ENCODE measurements around the gene SAT2.
"Not testable (repeated sequence)": the region's sequence is repeated elsewhere in the genome, so short reads cannot be mapped to it uniquely, and the experiment has no call there.

SAT2 gene

DNA sequence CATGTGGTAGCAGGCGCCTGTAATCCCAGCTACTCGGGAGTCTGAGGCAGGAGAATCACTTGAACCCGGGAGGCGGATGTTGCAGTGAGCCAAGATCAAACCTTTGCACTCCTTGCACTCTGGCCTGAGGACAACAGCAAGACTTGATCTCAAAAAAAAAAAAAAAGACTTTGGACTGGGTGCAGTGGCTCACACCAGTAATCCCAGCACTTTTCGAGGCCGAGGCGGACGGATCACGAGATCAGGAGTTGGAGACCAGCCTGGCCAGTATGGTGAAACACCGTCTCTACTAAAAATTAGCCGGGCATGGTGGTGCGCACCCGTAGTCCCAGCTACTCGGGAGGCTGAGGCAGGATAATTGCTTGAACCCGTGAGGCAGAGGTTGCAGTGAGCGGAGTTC is 1.9 kb downstream of the SAT2 start:
- H3K4me1 ChIP-seq (ENCODE audit: insufficient read depth, low read length): not testable (repeated sequence)

DNA sequence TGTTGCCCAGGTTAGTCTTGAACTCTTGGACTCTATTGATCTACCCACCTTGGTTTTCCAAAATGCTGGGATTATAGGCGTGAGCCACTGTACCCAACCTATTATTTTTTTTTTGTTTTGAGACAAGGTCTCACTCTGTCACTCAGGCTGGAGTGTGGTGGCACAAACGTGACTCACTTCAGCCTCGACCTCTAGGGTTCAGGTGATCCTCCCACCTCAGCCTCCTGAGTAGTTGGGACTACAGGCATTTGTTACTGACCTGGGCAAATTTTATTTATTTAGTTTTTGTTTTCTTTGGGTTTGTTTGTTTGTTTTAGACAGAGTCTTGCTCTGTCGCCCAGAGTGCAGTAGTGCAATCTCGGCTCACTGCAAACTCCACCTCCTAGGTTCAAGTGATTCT is 4.0 kb downstream of the SAT2 start:
- H3K36me3 ChIP-seq (ENCODE audit: insufficient read depth, low read length): 0 out of 2 replicates have a peak, but pooled peaks cover 3% of the 10 kb centered on the region
- H3K9me3 ChIP-seq (ENCODE audit: control insufficient read depth, insufficient read depth, low read length): no peaks in the 10 kb centered on the region
- no peaks in the 10 kb centered on the region for H3K4me1 ChIP-seq (ENCODE audit: insufficient read depth, low read length)
- H3K9ac ChIP-seq (ENCODE audit: low read depth, low read length): no peak overlapping the region

More for the DNA sequence above, 1.9 kb downstream of the SAT2 start:
- not testable (repeated sequence) for H3K36me3 ChIP-seq (ENCODE audit: insufficient read depth, low read length); H3K9me3 ChIP-seq (ENCODE audit: control insufficient read depth, insufficient read depth, low read length); H3K9ac ChIP-seq (ENCODE audit: low read depth, low read length)

- no peaks in the 10 kb centered on the region for H3K4me1 ChIP-seq (ENCODE audit: insufficient read depth, low read length)
- no peaks in the 10 kb centered on the region for H3K9me3 ChIP-seq (ENCODE audit: control insufficient read depth, insufficient read depth, low read length)
- H3K9ac ChIP-seq (ENCODE audit: low read depth, low read length): no peak overlapping the region
- no peaks in the 10 kb centered on the region for H3K36me3 ChIP-seq (ENCODE audit: insufficient read depth, low read length)
These were observed 6.8 kb downstream of the SAT2 start for GRCh38 chr17:7620835-7621234.

GRCh38 chr17:7618608-7619007 is 9.0 kb downstream of the SAT2 start:
- H3K9me3 ChIP-seq (ENCODE audit: control insufficient read depth, insufficient read depth, low read length): no peaks in the 10 kb centered on the region
- H3K4me1 ChIP-seq (ENCODE audit: insufficient read depth, low read length): no peaks in the 10 kb centered on the region; the same call in 1 of the 2 replicates
- no peaks in the 10 kb centered on the region for H3K36me3 ChIP-seq (ENCODE audit: insufficient read depth, low read length)
- no peak overlapping the region for H3K9ac ChIP-seq (ENCODE audit: low read depth, low read length)

DNA sequence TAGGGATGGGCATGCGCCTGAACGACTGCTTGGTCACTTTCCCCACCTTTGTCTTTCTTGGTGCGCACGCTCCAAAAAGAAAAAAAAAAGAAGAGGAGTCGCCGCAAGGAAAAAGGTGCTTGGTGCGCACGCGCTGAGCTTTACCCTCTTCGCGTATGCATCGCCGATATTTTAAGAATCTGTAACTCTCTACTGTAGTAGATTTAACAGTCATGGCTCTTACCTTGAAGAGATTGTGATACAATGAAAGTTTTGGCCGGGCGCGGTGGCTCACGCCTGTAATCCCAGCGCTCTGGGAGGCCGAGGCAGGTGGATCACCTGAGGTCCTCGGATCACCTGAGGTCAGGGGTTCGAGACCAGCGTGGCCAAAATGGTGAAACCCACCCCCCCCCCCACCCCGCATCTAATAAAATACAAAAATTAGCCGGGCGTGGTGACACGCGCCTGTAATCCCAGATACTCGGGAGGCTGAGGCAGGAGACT is 12.3 kb downstream of the SAT2 start:
- no peaks in the 10 kb centered on the region; the same call in 1 of the 2 replicates for H3K4me1 ChIP-seq (ENCODE audit: insufficient read depth, low read length)
- H3K9ac ChIP-seq (ENCODE audit: low read depth, low read length): peak overlapping the region; percentile 42; the same call in 1 of the 2 replicates
- no peaks in the 10 kb centered on the region for H3K36me3 ChIP-seq (ENCODE audit: insufficient read depth, low read length)
- H3K9me3 ChIP-seq (ENCODE audit: control insufficient read depth, insufficient read depth, low read length): no peaks in the 10 kb centered on the region

DNA sequence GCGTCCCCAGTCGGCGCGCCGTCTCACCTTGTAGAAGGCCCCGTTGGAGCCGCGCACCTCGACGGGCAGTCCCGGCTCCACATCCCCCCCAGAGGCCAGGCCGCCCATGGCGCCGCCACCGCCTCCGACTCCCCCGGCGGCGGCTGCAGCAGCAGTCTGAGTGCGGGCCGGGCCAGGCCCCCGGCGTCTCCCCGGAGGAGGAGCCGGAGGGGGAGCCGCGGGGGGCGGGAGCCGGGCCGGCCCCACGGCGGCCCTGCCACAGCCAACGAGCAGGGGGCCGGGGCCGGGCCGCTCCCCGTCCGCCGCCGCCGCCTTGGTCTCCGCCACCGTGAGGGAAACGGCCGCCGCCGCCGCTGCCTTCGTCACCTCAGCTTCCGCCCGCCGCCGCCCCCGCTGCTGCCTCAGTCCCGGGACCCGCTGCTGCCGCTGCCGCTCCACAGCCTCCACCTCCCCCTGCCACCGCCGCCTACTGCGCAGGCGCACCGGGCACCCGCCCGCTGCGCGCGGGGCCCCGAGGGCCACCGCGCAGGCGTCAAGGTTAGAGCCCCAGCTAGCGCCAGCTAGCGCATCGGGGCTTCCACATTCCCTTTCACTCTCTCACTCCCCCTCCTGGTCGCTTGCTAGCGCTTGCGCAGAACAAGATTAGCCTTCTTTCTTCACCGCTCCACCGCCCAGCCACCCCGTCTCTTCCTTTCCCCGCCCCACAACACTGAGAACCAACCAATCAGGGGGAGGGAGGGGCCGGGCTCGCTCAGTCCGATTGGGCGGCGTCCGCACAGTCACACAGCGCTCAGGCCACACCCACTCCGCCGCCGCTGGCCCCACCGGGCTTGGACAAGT is 13.0 kb downstream of the SAT2 start, which contains the start of gene FXR2:
Gene FXR2, minus strand, starts transcription at position 473 of the 840 bp plus-strand sequence. Its CDS starts 365 bp downstream, at position 108.
- peak within 1 kb of the TSS; percentile 84 for H3K9ac ChIP-seq (ENCODE audit: low read depth, low read length)
- no peaks in the 10 kb centered on the region for H3K36me3 ChIP-seq (ENCODE audit: insufficient read depth, low read length)
- no peaks in the 10 kb centered on the region for H3K9me3 ChIP-seq (ENCODE audit: control insufficient read depth, insufficient read depth, low read length)
- H3K4me1 ChIP-seq (ENCODE audit: insufficient read depth, low read length): no peaks in the 10 kb centered on the region; the same call in 1 of the 2 replicates

- Histone ChIP-seq H3K9me3 (ENCODE audit: control insufficient read depth, insufficient read depth, low read length) (no peaks in the 10 kb centered on the region), H3K9ac (ENCODE audit: low read depth, low read length) (peak overlapping the region; percentile 84), H3K4me1 (ENCODE audit: insufficient read depth, low read length) (no peaks in the 10 kb centered on the region; the same call in 1 of the 2 replicates), H3K36me3 (ENCODE audit: insufficient read depth, low read length) (no peaks in the 10 kb centered on the region)
These were observed 13.7 kb downstream of the SAT2 start for GRCh38 chr17:7613769-7614424.

- Histone ChIP-seq H3K36me3 (ENCODE audit: insufficient read depth, low read length) (no peaks in the 10 kb centered on the region), H3K9me3 (ENCODE audit: control insufficient read depth, insufficient read depth, low read length) (no peaks in the 10 kb centered on the region), H3K4me1 (ENCODE audit: insufficient read depth, low read length) (no peaks in the 10 kb centered on the region; the same call in 1 of the 2 replicates), H3K9ac (ENCODE audit: low read depth, low read length) (no peak overlapping the region)
These were observed 15.4 kb downstream of the SAT2 start for GRCh38 chr17:7612294-7612640.

DNA sequence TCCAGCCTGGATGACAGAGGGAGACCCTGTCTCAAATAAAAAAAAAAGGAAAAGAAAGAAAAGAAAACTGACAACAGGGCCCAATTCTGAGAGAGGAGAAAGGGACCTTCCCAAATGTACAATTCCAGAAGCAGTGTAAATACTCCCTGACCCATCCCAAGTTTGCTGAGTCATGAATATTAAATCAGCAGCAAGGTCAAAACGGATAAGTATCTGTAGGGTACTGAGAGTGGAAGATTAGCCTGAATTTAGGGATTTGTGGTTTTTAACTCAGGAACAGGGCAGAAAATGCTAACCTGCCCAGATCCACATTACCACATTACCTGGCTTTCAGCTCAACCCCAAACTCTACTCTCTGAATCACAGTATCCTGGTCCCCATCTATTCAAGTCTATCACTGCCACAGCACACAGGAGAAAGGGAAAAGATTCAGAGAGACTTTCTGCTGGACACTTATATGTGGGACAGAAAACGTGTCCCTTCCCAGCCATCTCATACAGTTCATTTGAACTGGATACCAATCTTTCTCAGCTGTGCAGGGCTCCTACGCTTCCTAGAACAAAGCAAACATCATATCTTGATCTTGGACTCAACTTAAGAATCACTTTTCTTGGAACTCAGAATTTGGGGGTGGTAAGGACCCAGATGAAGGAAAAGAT is 15.9 kb downstream of the SAT2 start:
- H3K4me1 ChIP-seq (ENCODE audit: insufficient read depth, low read length): no peaks in the 10 kb centered on the region; the same call in 1 of the 2 replicates
- no peaks in the 10 kb centered on the region for H3K36me3 ChIP-seq (ENCODE audit: insufficient read depth, low read length)
- no peak overlapping the region for H3K9ac ChIP-seq (ENCODE audit: low read depth, low read length)
- H3K9me3 ChIP-seq (ENCODE audit: control insufficient read depth, insufficient read depth, low read length): no peaks in the 10 kb centered on the region

DNA sequence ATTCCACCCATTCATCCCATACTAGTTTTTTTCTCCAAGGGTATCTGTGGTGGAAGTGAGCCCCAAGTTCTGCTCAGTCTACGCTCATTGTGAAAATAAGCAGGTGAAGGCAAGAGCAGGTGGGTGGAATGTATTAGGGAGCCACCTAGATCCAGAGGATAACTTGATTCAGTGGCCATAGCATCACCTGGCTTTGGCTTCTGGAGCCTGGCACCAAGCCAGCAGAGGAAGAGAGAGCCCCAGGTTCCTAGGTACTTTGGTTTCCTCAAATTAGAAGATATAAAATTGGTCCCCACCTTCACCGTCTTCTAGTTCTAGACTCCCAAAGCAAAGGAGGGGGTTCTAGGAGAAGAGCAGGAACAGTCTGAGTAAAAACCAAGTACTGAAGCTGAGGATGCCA is 17.0 kb downstream of the SAT2 start:
- Histone ChIP-seq H3K4me1 (ENCODE audit: insufficient read depth, low read length) (no peaks in the 10 kb centered on the region; the same call in 1 of the 2 replicates), H3K36me3 (ENCODE audit: insufficient read depth, low read length) (no peaks in the 10 kb centered on the region), H3K9me3 (ENCODE audit: control insufficient read depth, insufficient read depth, low read length) (no peaks in the 10 kb centered on the region), H3K9ac (ENCODE audit: low read depth, low read length) (no peak overlapping the region)

DNA sequence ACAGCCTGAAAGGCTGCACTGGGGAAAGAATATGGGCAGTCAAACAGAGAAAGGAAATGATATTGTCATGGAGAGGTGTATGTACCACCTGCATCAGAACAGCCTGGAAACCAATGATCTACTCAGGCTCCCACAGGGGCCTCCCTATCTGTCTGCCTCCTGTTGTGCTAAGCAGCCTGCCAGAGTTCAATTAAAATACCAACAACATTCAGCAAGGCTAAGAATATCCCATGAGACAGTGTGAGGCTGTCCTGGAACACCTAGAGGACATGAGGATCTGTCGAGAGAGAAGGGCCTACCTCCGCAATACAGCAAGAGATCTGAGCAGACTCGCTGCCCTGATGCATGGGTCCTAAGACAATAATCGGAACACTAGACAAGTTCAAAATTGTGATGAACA is 21.3 kb downstream of the SAT2 start:
- Histone ChIP-seq H3K9me3 (ENCODE audit: control insufficient read depth, insufficient read depth, low read length) (no peaks in the 10 kb centered on the region), H3K9ac (ENCODE audit: low read depth, low read length) (no peak overlapping the region), H3K4me1 (ENCODE audit: insufficient read depth, low read length) (no peaks in the 10 kb centered on the region), H3K36me3 (ENCODE audit: insufficient read depth, low read length) (no peaks in the 10 kb centered on the region; the same call in none of the 2 replicates)

- H3K4me1 ChIP-seq (ENCODE audit: insufficient read depth, low read length); H3K36me3 ChIP-seq (ENCODE audit: insufficient read depth, low read length); H3K9me3 ChIP-seq (ENCODE audit: control insufficient read depth, insufficient read depth, low read length); H3K9ac ChIP-seq (ENCODE audit: low read depth, low read length): not testable (repeated sequence)
These were observed 30.1 kb downstream of the SAT2 start for GRCh38 chr17:7597561-7597960.

DNA sequence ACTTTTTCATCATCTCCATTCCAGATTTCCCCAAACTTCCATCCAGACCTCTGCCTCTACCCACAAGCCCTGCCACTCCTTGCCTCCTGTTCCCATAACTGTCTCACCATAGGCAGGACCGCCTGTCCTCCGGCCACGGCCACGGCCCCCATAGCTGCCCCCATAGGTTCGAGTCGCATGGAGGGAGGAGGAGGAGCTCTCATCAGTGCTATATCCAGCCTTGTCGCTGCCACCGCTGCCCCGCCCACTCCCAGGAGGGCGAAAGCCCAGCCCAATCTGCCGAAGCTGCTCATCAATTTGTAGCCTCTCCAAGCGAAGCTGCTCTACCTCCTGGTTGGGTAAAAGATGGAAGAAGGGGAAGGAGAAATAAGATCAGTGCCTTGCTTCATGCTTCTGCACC is 34.3 kb downstream of the SAT2 start:
- Histone ChIP-seq H3K9me3 (ENCODE audit: control insufficient read depth, insufficient read depth, low read length) (no peaks in the 10 kb centered on the region), H3K4me1 (ENCODE audit: insufficient read depth, low read length) (peaks cover 14% of the 10 kb centered on the region; the same call in 1 of the 2 replicates), H3K36me3 (ENCODE audit: insufficient read depth, low read length) (peaks cover 9% of the 10 kb centered on the region), H3K9ac (ENCODE audit: low read depth, low read length) (no peak overlapping the region)

GRCh38 chr17:7592422-7593021 is 35.1 kb downstream of the SAT2 start:
- H3K36me3 ChIP-seq (ENCODE audit: insufficient read depth, low read length): peaks cover 9% of the 10 kb centered on the region
- H3K9ac ChIP-seq (ENCODE audit: low read depth, low read length): no peak overlapping the region
- no peaks in the 10 kb centered on the region for H3K9me3 ChIP-seq (ENCODE audit: control insufficient read depth, insufficient read depth, low read length)
- peaks cover 17% of the 10 kb centered on the region; the same call in 1 of the 2 replicates for H3K4me1 ChIP-seq (ENCODE audit: insufficient read depth, low read length)
